ENCODE measurements around the gene COLEC11.

- TF ChIP-seq YY1 (tag by site-specific recombination; IDR thresholded peaks at IDR 0.05) = no peak
- TF ChIP-seq RBAK (tag by site-specific recombination; IDR thresholded peaks at IDR 0.05) = no peak
- TF ChIP-seq ELK4 (IDR thresholded peaks at IDR 0.05; ENCODE audit: borderline replicate concordance, low read depth, low read length) = no peak
- TF ChIP-seq ZNF473 (tag by site-specific recombination; IDR thresholded peaks at IDR 0.05) = no peak
- TF ChIP-seq ZNF558 (tag by site-specific recombination; IDR thresholded peaks at IDR 0.05) = no peak
Measured at GRCh38 chr2:3659447-3660432, 64.8 kb downstream of the COLEC11 start.

All from HEK293 (cell line).